ENCODE data around the gene KLHL40.
"Not testable (repeated sequence)": the region's sequence is repeated elsewhere in the genome, so short reads cannot be mapped to it uniquely, and the experiment has no call there.

KLHL40 gene

DNA sequence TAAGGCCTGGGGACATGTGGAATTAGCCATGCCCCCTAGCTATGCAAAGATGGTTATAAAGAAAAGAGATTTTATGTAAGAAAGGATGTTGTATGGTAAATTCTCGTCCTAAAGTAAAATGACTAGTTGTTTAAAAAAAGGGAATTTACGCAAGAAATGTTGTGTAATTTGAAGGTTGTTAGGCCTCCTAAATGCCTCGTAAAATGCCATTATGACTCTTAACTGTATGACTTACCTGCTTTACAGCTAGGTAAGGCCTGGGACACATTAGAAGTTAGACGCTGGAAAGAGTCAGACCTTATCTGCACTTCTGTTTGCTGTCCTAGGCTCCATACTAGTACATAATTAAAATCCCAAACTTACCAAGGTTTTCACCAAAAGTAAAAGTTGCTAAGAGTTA is 34.8 kb downstream of the KLHL40 start:
- no peak for DNase-seq (ENCODE audit: low read depth in 2 of 2)

DNA sequence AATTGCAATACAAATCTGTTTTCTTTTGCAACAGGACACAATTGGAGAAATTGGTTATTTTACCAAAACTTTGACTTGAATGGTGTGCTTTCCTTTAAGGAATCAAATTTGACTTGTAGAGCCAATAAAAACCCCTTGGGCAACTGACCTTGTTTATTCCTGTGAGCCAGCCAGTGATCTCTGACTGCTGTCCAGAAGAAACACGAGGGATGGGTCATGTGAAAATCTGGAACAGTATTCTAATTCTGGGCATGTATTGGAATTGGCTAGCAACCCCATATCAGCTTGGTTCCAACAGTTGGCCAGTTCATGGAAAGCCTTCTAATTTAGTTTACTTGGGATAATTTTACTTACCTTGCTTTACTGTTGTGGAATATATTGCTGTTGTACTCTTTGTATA is 36.4 kb downstream of the KLHL40 start:
- no peak for DNase-seq (ENCODE audit: low read depth in 2 of 2)

DNA sequence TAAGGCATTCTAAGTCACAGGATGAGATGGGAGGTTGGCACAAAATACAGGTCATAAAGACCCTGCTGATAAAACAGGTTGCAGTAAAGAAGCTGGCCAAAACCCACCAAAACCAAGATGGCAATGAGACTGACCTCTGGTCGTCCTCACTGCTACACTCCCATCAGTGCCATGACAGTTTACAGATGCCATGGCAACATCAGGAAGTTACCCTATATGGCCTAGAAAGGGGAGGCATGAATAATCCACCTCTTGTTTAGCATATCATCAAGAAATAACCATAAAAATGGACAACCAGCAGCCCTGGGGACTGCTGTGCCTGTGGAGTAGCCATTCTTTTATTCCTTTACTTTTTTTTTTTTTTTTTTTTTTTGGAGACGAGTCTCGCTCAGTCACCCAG is 37.1 kb downstream of the KLHL40 start:
- DNase-seq (ENCODE audit: low read depth in 2 of 2): not testable (repeated sequence)

DNA sequence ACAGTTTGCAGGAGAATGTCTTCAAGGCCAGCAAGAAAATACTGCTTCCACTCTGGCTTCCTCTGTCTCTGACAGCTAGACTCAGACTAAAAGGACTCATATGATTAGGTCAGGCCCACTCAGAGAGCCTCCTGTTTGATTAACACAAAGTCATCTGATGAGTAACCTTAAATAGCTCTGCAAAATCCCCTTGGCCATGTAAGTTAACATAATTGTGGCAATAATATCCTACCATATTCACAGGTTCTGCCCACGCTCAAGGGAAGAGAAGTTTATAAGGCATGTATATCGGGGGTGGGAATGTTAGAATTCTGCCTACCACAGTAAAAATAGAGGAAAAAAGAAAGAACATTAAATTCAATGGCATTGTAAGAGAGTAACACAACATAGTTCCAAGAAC is 37.9 kb downstream of the KLHL40 start:
- DNase-seq (ENCODE audit: low read depth in 2 of 2): no peak

DNA sequence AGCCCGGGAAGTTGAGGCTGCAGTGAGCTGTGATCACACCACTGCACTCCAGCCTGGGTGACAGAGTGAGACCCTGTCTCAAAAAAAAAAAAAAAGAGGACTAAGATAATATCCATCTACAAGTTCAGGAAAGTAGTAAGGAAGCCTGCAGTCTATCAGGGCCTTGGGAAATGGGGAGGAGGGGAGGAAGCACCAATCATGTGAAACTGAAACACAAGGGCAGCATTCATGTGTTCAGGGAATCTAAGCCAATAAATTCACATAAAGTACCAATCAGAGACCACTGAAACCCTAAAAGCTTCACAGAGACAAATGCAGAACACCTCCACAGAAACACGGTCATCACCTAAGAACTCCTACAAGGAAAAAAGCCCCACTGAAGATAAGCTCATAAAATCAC is 40.1 kb downstream of the KLHL40 start:
- no peak for DNase-seq (ENCODE audit: low read depth in 2 of 2)

DNA sequence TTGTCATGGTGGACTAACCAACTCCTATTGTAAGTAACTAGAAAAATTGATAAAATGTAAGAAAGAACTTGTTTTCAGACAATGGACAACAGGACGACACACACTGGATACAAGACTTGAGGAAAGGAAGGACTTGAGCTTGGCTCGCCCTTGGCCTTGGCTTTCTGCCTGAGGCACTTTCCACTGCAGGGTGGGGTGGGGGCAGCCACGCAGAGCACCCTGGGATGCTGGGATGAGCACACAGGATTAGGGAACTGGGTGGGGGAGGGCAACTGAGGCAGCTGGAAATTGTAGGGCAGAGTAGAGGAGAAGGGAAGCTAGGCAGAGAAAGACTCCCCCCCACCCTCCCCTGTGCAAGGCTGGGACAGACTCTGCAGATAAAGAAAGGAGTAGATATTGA is 42.7 kb downstream of the KLHL40 start:
- DNase-seq (ENCODE audit: low read depth in 2 of 2): no peak

DNA sequence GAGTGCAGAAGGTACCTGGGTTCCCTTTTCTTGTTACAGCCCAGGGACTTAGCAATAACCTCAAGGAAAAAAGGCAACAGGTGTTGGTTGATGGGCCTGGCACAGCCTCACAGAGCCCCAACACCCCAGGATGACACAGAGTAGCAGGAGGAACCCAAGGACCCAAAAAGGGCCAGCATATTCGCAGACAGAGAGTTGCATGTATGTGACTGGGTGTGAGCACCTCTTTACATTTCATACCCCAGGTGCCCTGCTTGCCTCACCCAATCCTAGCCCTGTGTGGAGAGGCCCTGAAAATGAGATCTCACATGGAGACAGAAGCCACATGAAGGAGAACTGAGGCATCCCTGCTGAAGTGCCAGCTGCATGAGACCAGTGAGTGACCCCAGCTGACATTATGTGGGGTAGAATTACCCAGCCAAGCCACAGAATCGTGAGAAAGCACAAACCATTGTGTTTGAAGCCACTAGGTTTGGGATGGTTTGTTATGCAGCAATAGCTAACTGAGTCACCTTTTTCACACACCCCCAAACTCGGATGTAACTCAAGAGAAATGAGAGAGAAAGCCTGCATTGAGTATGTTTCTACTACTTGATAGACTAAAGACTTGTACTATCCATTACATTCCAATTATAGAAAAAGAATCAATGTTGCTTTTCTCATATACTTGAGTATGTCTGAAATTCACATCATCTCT is 43.5 kb downstream of the KLHL40 start:
- no peak for DNase-seq (ENCODE audit: low read depth in 2 of 2)

DNA sequence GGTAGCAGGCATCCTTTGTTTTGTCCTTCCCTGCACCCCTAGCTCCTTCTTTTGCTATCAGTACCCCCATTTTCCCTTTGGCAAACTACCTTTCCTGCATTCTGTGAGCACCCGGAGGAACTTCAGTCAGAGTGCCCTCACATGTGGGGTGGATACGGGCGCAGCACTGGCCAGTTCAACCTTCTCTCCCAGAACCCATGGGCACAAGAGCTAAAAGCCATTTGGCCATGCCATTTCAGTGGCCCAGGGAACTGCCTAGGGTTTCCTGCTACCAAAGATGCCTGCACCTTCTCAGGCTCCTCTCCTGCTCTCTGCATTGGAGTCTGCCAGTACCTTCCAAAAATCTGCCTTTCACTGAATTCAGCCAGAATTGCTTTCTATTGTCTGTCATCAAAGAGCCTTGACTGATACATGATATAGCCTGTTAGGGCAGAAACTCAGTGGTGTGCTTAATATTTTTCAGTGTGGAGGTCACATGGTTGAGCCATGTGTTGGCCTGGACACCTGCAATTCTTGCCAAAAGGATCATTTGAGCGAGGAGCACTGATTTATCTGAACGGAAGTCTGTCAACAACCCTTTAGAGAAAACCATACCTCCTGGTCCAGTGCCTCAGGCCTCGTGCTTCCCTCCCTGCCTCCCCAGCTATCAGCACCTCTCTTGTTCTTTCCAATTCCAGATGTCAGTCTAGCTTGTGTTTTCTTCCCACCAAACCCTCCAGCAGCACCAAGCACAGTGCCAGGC is 44.2 kb downstream of the KLHL40 start:
- DNase-seq (ENCODE audit: low read depth in 2 of 2): no peak

DNA sequence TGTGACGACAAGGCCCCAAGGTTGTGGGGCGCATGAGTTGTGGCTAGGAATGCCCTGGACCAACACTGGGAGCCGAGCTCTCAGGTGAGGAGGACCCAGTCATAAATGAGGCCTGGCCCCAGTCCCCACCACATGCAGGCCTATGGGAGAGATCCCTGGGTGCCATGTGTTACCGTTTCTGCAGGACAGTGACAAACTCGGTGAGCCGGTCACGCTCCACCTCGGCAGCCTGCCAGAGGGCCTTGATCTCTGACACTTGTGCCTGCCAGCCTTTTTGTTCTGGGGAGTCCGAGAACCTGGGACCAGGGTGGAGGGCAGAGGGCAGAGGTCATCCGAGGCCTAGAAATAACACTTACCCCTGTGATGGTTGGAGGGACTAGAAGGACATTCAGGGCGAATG is 45.0 kb downstream of the KLHL40 start:
- DNase-seq (ENCODE audit: low read depth in 2 of 2): no peak

DNA sequence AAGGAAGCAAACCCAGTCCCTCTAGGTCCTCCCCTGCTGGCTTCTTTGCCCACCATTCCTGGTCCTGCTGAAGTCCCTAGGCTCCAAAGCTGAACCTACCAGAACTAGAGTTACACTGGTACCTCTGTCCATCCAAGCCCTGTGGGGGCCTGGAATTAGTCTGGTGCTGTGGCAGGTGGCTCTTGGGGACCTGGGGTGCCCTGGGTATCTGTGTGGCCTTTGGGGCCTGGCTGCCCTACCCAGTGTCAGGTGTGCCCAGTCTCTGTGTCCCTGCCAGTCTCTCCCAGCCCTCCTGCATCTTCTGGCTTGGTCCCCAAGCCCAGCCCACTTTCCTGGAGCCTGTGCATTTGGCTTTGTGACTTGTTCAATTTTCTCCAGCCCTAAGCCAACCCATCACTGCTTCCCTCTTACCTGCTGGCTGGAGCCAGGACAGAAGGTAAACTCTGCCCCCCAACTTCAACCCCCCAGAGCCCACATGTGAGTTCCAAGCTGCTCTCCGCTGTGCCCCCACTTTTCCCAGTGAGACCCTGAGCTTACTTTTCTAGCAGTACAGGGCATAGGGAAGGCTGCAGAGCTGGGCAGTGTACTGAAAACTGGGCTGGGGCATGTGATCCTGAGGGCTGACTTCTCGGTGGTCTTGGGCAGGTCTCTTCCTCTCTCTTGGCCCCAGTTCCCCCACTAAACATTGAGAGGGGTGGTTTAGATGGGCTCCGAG is 45.5 kb downstream of the KLHL40 start:
- DNase-seq (ENCODE audit: low read depth in 2 of 2): no peak

DNA sequence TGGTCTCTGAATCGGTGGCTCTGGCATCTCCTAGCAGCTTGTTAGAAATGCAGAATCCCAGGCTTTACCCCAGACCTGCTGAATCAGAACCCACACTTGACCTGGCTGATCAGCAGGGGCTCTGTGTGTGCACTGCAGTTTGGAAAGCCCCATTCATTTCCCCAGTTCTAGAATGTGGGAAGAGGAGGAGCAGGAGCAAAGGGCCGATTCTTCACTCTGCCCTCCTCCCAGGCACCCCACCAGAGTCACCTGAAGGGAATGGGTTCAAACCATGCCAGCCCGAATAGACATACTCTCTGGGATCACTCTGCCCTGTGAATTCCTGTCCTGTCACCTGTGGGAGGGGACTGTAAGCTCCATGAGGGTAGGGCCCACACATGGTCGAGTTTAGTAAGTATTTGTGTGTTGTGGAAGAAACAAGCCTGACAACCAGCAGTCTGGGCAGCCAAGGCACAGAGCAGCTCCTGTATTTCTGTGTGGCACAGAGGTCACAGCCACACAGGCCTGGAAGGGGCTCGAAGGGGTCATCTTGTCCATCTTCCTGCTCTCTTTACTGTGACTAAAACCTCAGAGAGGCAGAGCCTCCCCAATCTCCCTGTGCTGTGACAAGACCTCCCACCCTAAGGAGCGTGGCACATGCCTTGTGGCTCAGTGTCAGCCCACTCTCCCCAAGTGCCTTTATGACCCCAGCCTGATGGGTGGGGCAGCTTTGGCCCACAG is 46.3 kb downstream of the KLHL40 start:
- no peak for DNase-seq (ENCODE audit: low read depth in 2 of 2)

DNA sequence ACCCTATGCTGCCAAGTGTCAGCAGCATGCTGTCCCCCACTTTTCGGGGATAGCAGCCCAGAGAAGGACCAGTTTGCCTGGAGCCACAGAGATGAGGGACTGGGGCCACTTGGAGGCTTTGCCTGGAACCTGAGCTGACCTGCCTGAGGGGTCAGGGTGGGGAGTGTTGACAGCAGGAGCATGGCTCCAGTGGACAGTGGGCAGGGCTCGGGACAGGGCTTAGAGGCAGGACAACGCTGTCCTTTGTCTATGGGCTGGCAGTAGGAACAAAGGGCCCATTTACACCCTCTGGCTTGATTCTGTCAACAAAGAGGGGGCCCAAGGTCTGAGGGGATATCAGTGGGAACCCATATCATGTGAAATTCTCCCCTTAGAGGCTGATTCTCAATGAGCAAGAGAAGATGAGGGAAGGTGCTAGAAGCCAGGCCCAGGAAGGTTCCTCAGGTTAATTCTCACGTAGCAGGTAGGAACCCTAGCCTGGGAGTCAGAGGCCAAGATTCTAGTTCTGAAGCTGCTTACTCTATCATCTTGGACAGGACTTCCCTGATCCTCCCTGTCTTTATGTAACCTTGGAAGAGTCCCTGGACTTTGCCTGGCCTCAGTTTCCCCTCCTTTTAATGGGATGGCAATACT is 47.0 kb downstream of the KLHL40 start:
- DNase-seq (ENCODE audit: low read depth in 2 of 2): no peak

DNA sequence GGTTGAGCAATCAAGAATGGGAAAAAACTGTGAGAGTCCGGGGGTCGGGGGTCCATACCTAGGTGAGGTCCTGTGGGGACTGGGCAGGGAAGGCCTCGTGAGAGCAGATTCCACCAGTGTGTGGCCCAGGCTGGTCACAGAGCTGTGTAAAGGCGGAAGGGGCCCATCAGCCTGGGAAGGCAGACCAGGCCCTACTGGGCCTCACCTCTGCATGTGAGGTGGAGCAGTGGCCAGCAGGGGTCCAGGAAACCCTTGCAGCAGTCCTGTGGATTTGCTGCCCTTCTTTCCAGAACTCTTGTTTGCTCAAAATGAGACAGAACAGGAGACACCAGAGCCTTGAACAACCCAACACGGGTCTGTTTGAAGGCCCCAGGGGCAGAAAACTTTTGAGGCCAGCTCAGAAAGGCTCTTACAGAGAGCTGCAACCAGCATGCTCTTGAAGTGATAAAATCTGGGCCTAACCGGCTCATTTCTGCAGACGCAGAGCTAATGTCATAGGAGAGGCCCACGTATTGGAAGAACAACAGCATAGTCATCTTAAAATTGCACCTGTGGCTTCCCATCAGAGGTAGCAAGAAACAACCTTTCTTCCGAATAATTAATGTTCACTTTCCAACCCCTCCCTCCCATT is 47.6 kb downstream of the KLHL40 start:
- DNase-seq (ENCODE audit: low read depth in 2 of 2): no peak

DNA sequence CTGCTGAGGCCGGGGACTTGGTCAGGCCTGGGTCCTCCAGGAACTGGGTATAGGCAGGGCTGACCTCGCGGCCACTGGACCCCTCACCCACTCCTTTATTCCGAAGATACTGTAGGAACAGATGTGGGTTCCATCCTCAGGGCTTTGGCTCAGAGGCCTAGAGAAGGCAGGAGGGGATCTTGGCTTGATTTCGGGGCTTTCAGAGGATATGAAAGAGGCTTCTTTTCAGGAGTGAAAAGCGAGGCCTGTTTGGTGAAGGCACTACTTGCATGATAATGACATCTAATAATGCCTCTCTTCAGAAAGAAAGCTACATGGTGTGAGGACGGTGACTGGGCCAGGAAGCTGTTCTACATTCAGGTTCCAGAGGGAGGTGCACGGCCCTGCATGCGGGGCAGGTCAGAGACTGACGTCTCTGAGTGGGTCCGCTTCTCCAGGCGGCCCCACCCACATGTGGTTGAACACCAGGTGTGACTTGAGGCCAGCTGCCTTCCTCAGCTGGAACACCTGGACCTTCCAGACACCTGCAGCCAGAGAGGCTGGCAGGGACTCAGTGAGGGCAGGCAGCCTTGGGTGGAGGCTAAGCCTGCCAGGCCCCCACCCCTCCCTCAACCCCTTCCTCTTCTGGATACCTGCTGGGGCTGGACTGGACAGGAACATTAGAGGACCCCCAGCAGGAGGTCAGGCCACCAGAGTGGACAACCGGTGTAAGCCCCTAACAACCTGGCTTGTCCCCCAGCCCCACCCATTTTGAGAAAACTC is 48.3 kb downstream of the KLHL40 start:
- DNase-seq (ENCODE audit: low read depth in 2 of 2): no peak

DNA sequence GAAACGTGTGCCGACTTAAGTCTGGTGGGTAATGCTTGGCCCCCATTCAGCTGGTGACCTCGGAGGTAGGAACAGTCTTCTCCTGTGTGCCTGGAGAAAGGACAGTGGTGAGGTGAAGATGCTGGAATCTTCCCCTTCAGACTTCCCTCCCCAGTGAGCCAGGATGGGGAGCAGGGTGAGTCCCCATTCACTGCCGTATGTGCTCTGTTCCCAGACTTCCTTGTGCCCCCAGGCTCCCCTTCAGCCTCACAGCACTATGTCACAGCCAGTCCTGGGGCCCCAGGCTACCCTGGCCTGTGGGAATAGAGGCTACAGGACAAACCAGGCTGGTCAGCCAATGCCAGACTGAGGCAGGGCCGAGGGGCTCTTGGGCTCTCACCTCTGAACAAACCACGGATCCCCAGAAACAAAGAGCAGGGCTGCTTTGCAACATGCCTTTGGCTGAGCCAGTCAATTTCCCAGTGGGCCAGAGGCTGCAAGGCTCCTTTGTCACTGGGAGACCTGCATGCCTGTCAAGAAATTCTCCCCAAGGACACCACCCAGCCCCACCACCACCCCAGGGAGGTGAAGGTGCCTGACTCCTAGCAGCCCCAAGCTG is 49.0 kb downstream of the KLHL40 start:
- DNase-seq (ENCODE audit: low read depth in 2 of 2): no peak

DNA sequence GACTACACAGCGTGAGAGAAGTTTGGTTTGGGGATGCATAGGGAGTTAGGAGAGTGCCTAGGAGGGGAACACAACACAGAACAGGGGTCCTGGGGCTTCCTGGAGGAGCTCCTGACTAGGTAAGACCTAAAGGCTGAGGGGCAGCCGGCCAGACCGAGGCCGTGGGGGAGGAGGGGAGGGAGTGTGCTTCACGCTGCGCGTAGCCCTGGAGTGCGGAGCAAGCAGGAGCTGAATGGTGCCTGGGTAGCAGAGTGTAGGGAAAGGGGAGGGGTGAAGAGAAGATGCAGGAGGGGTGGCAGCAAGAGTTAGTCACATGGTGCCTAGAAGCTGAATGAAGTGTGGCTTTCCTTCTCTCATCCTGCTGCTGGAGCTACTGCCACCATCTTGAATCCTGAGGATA is 49.7 kb downstream of the KLHL40 start:
- no peak for DNase-seq (ENCODE audit: low read depth in 2 of 2)

DNA sequence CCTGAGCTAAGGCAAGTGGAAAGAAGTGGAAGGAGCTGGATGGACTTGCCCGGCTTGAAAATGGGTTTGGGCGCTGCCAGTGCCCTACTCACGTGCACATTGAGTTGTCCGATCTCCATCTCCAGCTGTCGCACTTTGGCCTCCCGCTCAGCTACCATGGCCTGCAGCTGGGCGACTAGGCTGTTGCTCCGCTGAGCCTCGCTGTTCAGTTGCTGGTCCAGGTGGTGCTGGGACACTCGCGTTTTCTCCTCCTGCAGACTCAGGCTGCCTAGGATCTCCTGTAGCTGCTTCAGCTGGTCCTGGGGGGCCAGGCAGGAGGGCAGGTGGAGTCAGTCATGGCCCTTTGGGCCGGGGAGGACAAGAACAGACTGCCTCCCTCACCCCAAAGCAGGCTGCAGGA is 50.3 kb downstream of the KLHL40 start:
- no peak for DNase-seq (ENCODE audit: low read depth in 2 of 2)

DNA sequence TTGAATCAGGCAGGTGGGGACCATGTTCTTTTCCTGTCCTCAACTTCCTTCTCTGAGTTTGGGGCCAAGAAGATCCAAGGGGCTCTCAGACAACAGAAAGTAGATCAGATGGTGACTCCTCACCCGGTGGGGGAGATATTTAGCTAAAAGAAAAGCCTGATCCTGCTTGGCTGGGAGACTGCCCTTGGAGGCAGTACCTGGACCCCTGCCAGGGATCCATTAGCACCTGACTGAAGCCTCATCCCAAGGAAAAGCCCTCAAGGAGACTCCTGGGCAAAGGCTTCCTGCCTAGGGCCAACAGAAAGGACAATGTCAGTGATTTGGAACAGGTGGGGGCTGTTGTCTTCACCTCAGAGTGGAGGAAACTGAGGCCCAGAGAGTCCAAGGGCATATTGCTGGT is 50.7 kb downstream of the KLHL40 start:
- no peak for DNase-seq (ENCODE audit: low read depth in 2 of 2)

DNA sequence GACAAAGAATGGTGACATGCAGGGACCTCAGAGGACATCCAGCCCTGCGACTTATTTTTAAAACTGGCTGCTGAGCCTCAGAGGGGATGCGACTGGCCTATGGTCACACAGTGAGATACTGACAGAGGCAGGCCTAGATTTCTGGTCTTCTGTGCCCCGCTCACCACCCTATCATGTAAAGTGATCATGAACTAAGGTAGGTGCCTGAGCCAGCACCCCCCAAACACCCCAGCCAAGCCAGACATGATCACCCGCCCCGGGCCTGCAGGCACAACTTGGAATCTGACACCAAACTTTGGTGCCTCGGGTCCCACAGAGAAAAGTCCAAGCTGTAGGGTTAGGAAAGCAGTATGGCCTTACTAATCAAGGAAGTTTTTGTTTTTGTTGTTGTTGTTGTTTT is 51.2 kb downstream of the KLHL40 start:
- DNase-seq (ENCODE audit: low read depth in 2 of 2): no peak

Data from stimulated activated CD8-positive, alpha-beta memory T cell treated with anti-CD3 and anti-CD28 coated beads, Interleukin-2, amount 100 ng/mL, for 48 hours (primary cell).